HG03095 (cell line): ENCODE results near the gene PALM3.
"Not testable (repeated sequence)": the region's sequence is repeated elsewhere in the genome, so short reads cannot be mapped to it uniquely, and the experiment has no call there.

Source experiments
- ATAC-seq: cut with Tn5 transposase; IDR thresholded peaks from one replicate; pipeline ENCODE4 v1.9.1; 2021; ENCODE audit warnings: moderate library complexity; ENCODE audit not compliant: unreplicated experiment

PALM3 gene

GRCh38 chr19:14059652-14060155 lies 2.2 kb downstream of the PALM3 start:
- ATAC-seq: no peak

- no peak for ATAC-seq
Measured at GRCh38 chr19:14059093-14059480, 2.8 kb downstream of the PALM3 start.

- ATAC-seq: no peak
Measured at GRCh38 chr19:14058182-14059092, 3.4 kb downstream of the PALM3 start.

- ATAC-seq: no peak
Measured at GRCh38 chr19:14056741-14057356, 5.0 kb downstream of the PALM3 start.

- ATAC-seq: no peak
Measured at GRCh38 chr19:14056069-14056666, 5.7 kb downstream of the PALM3 start.

- no peak for ATAC-seq
Measured at GRCh38 chr19:14055396-14055795, 6.5 kb downstream of the PALM3 start.

GRCh38 chr19:14054721-14055120 lies 7.2 kb downstream of the PALM3 start:
- ATAC-seq: no peak

- no peak for ATAC-seq
Measured at GRCh38 chr19:14054099-14054498, 7.8 kb downstream of the PALM3 start.

GRCh38 chr19:14053500-14053899 lies 8.4 kb downstream of the PALM3 start:
- ATAC-seq: no peak

GRCh38 chr19:14053032-14053431 lies 8.8 kb downstream of the PALM3 start:
- no peak for ATAC-seq

GRCh38 chr19:14052470-14052869 lies 9.4 kb downstream of the PALM3 start:
- ATAC-seq: no peak

GRCh38 chr19:14051980-14052379 lies 9.9 kb downstream of the PALM3 start:
- ATAC-seq: no peak

- ATAC-seq: not testable (repeated sequence)
Measured at GRCh38 chr19:14050961-14051360, 10.9 kb downstream of the PALM3 start.

GRCh38 chr19:14050512-14050911 lies 11.4 kb downstream of the PALM3 start:
- ATAC-seq: no peak

GRCh38 chr19:14048443-14049153 lies 13.3 kb downstream of the PALM3 start:
- no peak for ATAC-seq

GRCh38 chr19:14047866-14048265 lies 14.0 kb downstream of the PALM3 start:
- ATAC-seq: not testable (repeated sequence)

- ATAC-seq: not testable (repeated sequence)
Measured at GRCh38 chr19:14042659-14043608, 18.9 kb downstream of the PALM3 start.

- ATAC-seq: no peak
Measured at GRCh38 chr19:14039181-14039580, 22.7 kb downstream of the PALM3 start.

- ATAC-seq: no peak
Measured at GRCh38 chr19:14035706-14036105, 26.2 kb downstream of the PALM3 start.

GRCh38 chr19:14035159-14035558 lies 26.7 kb downstream of the PALM3 start:
- not testable (repeated sequence) for ATAC-seq
